Stimulated activated CD8-positive, alpha-beta memory T cell treated with anti-CD3 and anti-CD28 coated beads, Interleukin-7, amount 100 ng/mL, for 1 hour (primary cell): Measurements from ENCODE around the gene TPM4.

Source experiments
- DNase-seq, 2 donors: peaks; one replicate each; pipeline ENCODE4 v3.0.0-alpha.2; 2020; ENCODE audit warnings: low read depth in 2 of 2

Gene TPM4

DNA sequence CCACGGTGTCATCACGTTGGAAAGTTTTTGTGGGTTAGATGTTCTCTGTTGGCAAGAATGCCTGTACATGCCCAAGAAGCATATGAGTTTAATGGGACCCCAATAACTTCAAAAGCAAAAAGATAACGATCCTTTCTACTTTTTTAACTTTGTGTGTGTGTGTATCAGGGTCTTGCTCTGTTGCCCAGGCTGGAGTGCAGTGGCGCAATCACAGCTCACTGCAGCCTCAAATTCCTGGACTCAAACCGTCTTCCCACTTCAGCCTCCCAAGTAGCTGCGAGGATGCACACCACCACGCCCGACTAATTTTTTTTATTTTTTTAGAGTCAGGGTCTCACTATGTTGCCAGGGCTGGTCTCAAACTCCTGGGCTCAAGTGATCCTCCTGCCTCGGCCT, 34.3 kb upstream of the TPM4 start:
- DNase-seq: no peak

DNA sequence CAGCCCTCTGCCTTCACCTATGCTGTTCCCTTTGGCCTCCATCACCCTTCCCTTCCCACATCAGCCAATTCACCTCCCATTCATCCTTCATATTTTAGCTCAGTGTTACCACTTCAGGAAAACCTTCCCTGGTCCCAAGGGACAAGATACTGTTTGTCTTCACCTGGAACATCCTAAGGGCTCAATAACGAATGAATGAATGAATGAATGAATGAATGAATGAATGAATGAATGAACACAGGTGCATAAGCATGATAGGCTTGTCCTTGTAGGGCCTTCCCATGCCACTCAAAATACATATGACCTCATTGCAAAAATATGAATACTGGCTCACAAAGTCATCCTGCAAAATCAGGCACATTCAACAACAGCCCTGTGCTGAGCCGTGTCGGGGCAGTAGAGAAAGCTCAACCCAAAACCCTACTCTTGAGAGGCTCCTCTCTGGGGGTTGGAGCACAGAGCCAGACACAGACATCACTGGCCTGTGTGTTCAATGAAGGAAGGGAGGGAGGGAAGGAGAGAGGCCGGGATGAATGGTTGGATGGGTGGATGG, 33.7 kb upstream of the TPM4 start:
- no peak for DNase-seq

DNA sequence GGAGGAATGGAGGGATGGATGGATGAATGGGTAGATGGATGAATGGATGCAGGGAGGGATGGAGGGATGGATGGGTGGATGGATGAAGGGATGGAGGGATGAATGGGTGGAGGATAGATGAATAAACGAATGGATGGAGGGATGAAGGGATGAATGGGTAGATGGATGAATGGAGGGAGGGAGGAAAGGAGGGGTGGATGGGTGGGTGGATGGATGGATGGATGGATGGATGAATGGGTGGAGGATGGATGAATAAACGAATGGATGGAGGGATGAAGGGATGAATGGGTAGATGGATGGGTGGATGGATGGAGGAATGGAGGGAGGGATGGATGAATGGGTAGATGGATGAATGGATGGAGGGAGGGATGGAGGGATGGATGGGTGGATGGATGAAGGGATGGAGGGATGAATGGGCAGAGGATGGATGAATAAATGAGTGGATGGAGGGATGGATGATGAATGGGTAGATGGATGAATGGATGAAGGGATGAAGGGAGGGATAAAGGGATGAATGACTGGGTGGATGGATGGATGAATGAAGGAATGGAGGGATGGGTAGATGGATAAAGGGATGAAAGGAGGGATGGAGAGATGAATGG, 33.0 kb upstream of the TPM4 start:
- DNase-seq: no peak

DNA sequence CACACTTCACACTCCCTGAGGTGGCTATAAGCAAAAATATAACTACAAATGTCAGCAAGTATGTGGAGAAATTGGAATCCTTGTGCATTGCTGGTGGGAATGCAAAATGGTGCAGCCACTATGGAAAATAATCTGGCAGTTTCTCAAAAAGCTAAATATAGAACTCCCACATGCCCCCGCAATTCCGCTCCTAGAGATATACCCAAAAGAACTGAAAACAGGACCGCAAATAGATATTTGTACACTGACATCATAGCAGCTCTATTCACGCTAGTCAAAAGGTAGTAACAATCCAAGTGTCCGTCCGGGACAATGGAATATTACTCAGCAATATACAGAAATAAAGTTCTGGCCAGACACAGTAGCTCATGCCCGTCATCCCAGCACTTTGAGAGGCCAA, 31.5 kb upstream of the TPM4 start:
- no peak for DNase-seq

- DNase-seq: no peak
Measured at GRCh38 chr19:16045171-16045570, 31.1 kb upstream of the TPM4 start.

DNA sequence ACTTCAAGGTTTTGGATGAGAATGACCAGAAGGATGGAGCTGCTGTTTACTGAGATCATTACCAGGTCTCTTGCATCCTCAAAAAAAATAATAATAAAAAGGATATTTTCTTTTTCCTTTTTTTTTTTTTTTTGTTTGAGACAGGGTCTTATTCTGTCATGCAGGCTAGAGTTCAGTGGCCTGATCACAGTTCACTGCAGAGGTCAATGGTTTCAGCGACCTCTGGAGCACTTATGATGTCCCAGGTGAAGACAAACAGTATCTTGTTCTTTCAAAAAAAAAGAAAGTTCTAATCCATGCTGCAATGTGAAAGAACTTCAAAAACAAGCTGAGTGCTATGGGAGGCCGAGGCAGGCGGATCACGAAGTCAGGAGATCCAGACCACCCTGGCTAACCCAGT, 30.4 kb upstream of the TPM4 start:
- DNase-seq: no peak

DNA sequence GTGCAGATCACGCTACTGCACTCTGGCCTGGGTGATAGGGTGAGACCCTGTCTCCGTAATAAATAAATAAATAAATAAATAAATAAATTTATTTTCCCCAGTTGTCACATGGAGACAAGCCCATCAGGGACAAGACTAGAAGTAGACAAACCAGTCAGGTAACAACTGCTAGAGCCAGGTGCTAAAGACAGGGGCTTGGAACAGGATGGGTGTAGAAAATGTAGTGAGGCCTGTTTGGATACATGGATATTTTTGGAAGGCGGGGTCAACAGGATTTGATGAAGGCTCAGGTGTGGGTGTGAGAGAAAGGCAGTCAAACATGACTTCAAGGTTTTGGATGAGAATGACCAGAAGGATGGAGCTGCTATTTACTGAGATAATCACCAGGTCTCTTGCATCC, 27.7 kb upstream of the TPM4 start:
- DNase-seq: no peak

DNA sequence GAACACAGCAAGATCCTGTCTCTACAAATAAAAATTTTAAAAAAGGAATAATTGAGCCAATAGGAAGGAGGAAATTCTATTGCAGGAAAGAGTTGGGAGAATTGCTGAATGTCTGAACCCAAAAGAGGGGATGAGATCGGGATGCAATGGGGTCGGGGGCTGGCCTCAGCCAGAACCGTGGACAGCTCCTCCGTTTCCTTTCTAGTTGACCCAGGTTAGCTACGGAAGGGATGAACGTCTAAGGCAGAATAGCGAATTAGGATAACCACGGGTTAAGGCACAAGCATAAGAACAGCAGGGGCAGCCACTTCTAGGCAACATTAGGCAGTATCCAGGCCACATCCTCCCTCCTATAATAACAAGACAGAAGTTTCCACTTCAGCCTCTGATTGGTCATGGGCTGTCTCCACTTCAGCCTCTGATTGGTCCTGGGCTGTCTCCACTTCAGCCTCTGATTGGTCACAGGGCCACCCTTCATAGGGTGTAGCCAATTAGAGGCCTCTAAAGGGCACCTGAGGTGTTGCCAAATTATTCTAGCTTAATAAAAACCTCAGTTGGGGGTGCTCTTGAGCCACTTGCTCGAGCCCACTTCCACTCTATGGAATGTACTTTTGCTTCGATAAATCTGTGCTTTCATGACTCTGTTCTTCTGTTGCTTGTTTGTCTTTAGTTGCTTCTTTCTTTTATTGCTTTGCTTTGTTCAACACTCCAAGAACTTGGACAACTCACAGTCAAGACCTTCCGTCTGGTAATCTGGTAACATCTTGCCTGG, 24.9 kb upstream of the TPM4 start:
- no peak for DNase-seq

DNA sequence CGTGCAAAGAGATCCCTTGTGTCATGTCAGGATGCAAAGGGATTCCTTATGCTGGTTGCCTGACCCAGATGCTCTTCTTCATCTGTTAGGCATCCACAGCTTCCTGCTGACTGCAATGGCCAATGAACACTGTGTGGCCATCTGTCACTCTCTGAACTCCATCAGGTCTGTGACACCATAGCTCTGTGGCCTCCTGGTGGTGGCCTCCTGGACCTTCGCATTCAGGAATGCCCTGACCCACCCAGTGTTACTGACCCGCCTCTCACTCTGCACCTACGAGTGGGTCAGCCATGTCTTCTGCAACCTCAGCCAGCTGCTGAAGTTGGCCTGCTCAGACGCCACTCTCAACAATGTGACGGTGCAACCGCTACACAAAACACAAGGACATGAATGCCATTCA, 23.9 kb upstream of the TPM4 start:
- no peak for DNase-seq

GRCh38 chr19:16057062-16057461, 19.2 kb upstream of the TPM4 start:
- DNase-seq: no peak

- no peak for DNase-seq
Measured at GRCh38 chr19:16060294-16060693, 16.0 kb upstream of the TPM4 start.

- DNase-seq: no peak
Measured at GRCh38 chr19:16061943-16062342, 14.4 kb upstream of the TPM4 start.

- DNase-seq: peak; percentile 41 to 44
Measured at GRCh38 chr19:16062789-16063188, 13.5 kb upstream of the TPM4 start.

GRCh38 chr19:16064209-16064889, 11.9 kb upstream of the TPM4 start:
- no peak for DNase-seq

DNA sequence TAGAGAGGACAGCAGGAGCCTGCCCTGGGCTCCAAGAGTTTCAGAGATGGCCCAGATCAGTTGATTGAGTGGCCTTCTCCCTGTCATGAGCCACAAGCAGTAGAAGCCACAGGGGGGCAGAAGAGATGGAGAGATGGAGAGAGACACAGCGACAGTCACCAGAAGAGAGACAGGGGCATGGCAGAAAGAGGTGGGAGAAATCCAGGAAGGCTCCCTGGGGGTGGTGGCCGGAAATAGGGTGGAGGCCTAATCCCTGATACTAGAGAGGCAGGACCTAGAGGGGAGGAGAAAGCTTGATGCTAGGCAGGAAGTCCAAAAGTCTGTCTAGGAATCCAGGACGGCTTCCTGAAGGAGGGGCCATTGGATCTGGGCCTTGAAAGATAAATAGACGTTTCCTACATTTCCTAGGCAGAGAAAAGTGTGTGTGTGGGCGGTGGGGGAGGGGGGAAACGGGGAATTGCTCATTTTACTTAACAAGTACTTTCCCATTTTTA, 9.6 kb upstream of the TPM4 start:
- no peak for DNase-seq

DNA sequence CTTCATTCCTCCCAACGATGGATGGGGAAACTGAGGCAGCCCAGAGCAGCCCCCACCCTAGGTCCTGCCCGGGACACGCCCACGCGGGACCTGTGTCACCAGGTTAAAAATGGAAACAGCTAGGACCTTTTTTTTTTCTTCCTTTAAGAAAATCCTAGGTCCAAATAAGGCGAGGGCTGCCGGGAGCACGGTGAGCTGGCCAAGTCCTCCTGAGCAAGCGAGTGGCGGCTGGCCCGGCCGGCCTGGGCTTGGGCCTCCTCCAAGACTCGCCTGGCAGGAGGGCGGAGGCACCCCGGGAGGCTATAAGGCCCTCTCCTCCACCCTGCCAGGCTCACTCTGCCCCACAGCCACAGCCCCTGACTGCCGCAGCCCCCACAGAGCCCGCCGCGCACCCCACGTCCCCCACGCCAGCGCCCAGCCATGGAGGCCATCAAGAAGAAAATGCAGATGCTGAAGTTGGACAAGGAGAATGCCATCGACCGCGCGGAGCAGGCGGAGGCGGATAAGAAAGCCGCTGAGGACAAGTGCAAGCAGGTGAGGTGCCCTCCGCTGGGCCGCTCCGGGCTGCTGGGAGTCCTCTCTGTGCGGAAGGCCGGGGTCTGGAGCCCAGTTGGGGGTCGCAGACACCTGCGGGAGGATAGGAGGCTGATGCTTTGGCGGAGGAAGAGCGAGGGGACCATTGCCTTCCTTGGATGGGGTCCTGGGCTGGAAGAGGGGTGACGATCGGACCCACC, 8.9 kb upstream of the TPM4 start:
- DNase-seq: no peak

- DNase-seq: no peak
Measured at GRCh38 chr19:16068696-16069259, 7.5 kb upstream of the TPM4 start.

DNA sequence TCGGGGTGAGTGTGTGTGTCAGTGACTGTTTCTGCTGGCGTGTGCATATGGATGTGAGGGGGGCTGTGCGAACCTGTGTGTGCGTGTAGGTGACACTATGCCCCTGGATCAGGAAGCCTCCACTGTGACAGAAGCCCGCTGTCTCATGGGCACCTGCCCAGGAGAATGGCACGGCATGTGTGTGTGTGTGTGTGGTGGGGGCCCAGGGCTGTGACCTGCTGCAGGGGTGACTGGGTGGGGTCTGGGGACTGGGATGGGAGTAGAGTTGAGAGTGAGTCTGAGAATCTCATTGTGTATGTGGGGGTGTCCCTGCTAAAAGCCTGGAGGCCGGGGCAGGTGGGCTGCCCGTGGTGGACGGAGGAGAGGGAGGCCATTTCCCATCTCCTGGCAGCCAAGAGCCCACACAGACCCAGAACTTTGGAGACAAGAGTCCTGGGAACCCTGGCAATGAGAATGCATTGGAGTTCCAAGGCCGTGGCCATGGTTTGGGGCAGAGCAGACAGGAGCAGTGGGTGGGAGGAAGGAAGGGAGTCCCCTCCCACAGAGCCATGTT, 6.4 kb upstream of the TPM4 start:
- no peak for DNase-seq

DNA sequence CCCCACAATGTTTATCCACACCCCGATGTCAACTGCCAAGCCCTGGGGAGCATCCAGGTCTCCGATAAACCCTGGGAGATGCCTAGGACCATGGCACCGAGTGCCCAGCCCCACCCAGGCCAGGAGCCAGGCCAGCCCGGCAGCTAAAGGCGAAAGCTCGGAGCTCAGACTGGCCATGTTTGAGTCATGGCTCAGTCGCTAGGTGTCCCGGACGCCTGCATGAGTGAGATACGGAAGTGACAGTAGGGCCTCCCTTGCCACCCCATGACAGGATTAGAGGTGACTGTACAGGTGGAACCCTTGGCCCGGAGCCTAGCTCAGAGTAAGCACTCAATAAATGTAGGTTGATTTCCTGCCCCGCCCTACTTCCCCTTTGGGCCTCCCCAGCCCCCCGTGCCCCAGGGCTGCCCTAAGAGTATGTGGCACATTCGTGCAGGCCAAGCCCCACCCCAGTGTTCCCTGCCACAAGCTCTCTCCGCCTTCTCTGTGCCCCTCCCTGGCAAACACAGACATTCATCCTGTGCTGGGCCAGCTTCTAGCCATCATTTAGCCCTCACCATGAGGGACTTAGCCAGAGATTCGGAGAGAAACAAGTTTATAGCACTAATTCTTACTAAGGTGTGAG, 5.8 kb upstream of the TPM4 start:
- peak; percentile 54 to 64 for DNase-seq

DNA sequence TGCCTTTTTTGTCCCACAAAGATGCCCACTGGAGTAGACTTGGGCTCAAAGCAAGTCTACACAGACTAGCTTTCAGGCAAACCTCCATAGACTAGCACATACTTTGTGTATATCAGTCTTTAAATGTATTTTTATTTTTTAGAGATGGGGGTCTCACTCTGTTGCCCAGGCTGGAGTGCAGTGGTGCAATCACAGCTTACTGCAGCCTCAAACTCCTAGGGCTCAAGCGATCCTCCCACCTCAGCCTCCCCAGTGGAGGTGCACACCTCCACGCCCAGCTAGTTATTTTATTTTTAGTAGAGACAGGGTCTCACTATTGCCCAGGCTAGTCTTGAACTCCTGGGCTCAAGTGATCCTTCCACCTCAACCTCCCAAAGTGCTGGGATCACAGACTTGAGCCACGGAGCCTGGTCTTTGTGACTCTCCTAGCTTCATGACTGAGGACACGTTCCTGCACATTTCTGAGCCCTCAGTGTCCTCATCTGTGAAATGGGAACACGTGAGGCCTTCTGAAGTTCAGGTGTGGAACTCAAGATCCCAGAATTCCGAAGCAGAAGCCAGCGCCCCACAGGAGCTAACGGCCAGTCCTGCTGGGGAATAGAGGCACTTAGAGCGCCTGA, 5.1 kb upstream of the TPM4 start:
- no peak for DNase-seq
